HG02588 (cell line): ENCODE measurements around the gene PPA1.
"Not testable (repeated sequence)": the region's sequence is repeated elsewhere in the genome, so short reads cannot be mapped to it uniquely, and the experiment has no call there.

Experiments
- ATAC-seq: cut with Tn5 transposase; IDR thresholded peaks from one replicate; pipeline ENCODE4 v1.9.1; 2021; ENCODE audit warnings: mild to moderate bottlenecking, moderate library complexity; ENCODE audit not compliant: unreplicated experiment

The PPA1 gene

DNA sequence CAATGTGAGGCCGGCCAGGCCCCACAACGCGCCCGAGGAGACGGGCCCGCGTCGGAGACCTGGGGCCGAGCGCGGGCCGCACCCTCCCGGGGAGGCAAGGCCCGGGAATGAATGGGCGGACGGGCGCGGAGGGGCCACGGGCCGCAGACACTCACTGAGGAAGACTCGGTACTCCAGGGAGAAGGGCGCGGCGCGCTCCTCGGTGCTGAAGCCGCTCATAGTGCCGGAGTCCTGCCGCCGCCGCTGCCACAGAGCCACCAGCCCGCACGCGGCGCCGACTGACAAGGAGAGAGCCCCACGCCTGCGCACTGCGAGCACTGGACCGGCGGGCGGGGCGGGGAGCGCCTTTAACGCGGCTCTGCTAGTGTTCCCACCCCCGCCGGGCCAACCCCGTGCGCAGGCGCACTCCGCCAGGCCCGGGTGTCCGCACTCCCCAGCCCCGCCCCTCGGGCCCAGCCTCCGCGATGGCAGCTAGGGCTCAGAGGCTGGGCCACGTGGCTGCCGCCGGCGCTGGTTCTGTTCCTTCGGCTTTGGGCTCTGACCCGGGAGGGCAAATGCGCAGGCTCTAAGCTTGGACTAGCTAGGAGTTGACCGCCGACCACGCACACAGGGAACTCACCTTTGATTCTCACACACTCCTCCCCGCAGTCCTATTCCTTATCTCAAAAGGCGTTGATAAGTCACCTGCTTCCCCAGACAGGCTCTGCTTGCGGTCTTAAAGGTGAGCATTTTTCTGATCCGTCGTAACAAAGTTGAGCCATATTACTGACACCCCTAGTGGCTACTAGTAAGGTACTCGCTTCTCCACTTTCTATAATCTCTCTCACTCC lies at the start of gene PPA1:
PPA1 (minus strand) TSS at position 321 of the 830 bp plus-strand sequence; CDS start at position 219, 102 bp downstream.
- peak; percentile 87 for ATAC-seq

DNA sequence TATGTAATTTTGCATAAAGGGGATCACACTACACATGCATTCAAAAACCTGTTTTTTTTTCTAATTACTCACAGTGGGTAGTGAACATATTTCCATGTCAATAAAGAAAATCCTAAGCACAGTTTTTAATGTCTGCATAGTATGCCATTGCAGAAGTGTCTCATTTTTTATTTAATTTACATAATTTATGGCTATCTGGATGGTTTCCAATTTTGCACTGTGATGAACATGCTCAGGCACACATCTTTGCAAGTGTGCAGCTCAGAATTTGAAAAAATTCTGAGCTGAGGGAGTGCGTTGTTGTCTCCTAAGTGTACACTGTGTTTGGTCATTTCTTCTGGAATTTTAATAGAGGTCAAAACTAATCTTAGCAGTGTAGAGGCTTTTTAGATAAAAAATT lies 48.4 kb upstream of the PPA1 start:
- no peak for ATAC-seq

DNA sequence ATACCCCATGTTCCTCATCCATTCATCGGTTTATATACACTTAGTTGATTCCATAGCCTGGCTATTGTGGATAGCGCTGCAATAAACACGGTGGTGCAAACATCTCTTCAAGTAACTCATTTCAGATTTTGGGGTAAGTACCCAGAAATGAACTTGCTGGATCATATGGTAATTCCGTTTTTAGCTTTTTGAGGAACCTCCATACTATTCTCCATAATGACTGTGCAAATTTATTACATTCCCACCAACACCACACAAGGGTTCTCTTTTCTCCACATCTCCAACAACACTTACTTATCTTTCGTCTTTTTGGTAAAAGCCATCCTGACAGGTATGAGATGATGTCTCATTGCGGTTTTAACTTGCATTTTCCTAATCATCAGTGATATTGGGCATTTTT lies 46.9 kb upstream of the PPA1 start:
- ATAC-seq, result no peak

DNA sequence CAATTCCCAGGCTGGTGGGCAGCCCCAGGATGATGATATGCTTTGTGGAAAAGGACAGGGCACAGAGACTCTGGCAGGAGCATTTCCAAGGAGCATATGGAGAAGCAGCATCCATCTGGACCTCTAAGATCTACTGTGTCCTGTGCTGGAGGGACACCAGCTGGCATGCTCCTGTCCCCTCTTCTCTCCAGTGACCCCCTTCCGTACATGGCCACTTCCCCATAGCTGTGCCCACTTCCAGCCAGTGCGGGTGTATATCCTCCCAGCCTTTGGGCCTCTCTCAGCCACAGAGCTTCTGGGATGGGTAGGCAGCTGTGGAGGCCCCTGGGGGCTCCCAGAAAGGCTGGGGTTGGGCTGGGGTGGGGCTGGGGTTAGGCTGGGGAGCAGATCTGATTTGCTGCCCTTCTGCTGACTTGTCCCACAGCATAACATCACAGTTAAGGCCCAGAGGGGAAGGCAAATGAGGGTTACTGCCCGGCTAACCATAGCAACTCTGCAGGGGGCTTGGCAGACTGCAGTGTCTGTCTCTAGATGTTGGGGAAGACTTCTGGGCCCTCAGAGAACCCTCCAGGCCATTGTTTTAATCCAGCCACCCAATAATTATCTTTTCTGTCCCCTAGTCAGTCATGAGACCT lies 44.3 kb upstream of the PPA1 start:
- ATAC-seq, result no peak

DNA sequence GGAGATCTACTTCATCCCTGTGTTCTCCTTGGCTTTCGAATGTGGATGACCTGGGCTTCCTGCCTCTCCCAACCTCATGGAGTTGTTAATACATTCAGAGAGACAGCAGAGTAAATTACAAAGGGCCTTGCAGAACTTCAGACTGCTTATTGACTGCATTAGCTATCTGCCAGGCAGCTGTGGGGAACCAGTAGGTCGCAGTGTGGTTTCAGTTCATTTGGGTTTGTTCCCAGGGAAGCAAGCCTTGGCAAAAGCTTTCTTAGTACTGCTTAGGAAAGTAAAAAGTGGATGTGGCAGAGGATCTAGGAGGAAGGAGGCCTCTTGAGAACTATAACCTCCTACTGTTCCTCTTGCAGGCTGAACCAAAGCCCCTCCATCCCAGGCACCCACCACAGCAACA lies 41.4 kb upstream of the PPA1 start:
- no peak for ATAC-seq

DNA sequence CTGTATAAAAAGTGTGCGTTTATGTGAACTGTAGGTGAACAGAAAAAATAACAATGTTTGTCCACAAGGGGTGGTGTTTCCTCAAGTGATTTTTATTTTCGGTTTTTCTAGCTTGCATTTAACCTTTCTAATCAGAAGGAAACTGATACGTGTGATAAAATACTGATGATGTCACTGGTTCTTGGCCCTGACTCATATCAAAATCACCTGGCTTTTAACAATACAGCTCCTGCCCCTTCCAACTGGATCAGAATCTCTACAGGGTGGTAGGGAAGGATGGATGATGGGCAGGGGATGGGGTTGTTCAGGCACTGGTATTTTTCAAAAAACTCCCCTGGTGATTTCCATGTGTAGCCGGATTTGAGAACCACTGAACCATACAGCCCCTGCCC lies 39.7 kb upstream of the PPA1 start:
- ATAC-seq, result peak; percentile 44

DNA sequence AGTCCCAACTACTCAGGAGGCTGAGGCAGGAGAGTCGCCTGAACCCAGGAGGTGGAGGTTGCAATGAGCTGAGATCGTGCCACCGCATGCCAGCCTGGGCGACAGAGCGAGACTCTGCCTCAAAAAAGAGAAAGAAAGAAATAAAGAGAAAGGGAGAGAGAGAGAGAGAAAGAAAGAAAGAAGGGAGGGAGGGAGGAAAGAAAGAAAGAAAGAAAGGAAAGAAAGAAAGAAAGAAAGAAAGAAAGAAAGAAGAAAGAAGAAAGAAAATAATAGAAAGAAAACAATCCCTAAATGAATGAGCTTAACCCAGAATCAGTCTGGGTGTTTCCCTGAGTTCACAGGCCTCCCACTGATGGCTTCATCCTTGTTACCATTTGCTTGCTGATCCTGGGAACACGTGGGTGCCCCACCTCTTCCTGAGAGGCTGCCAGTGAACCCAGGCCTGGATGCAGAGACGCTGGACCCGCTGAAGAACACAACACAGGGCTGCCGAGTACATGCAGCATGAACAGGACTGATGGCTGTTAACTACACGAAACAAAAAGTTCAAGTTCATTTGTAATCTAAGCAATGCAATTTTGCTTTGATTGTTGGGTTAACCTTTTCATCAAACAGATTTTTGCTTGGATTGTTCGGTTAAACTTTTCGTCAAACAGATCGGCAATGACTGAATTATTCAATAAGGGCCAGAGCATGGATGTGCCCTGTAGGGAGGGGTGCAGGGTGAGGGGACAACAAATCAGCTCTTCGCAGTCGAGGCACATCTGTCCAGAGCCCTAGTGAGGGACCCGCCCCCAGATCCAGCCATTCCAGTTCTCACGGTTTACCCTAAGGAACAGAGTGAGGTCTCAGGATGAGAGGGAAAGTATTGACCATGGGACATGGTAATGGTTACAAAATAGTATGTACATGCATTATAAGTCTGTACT lies 39.0 kb upstream of the PPA1 start:
- ATAC-seq, result no peak

DNA sequence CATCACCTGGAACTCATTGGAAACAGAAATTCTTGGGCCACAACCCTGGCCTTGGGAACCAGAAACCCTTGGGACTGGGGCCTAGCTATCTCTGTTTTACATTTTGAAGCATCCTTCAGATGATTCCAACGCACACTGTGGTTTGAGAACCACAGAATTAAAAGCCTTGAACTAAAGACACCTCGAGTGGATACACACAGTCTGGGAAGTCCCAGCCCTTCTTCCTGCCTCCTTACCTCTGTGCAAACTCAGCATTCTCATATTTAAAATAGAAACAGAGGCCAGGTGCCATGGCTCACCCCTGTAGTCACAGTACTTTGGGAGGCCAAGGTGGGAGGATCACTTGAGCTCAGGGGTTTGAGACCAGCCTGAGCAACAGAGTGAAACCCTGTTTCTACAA lies 37.7 kb upstream of the PPA1 start:
- ATAC-seq, result no peak

DNA sequence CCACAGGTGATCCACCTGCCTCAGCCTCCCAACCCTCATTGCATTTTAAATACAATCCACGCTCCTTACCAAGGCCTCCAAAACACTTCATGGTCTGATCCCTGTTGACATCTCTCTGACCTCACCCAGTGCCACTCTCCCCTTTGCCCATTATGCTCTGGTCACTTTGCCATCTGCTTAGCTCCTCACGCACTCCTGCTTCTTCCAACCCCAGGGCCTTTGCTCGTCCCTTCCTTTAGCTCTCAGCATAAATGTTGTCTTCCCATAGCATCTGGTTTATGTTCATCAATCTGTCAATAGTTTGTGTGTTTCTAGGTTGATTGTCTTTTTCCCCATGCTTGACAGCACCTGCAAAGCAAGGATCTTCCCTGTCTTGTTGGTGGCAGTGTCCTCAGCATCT lies 36.5 kb upstream of the PPA1 start:
- no peak for ATAC-seq

DNA sequence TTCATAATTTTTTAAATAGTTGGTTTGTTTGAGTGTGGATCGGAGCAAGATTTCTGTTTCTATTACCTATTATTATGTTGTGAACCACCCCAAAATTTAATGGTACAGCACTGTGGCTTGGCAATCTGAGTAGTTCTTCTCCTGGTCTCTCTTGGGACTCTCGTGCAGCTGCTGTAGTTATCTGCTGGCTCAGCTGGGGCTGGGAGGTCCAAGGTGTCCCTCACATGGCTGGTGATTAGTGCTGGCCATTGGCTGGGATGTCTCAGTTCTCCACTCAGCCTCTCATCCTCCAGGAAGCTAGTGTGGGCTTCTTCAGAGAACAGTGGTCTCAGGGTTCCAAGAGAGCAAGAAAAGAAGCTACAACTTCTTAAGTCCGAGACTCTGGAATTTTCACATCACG lies 35.1 kb upstream of the PPA1 start:
- no peak for ATAC-seq

DNA sequence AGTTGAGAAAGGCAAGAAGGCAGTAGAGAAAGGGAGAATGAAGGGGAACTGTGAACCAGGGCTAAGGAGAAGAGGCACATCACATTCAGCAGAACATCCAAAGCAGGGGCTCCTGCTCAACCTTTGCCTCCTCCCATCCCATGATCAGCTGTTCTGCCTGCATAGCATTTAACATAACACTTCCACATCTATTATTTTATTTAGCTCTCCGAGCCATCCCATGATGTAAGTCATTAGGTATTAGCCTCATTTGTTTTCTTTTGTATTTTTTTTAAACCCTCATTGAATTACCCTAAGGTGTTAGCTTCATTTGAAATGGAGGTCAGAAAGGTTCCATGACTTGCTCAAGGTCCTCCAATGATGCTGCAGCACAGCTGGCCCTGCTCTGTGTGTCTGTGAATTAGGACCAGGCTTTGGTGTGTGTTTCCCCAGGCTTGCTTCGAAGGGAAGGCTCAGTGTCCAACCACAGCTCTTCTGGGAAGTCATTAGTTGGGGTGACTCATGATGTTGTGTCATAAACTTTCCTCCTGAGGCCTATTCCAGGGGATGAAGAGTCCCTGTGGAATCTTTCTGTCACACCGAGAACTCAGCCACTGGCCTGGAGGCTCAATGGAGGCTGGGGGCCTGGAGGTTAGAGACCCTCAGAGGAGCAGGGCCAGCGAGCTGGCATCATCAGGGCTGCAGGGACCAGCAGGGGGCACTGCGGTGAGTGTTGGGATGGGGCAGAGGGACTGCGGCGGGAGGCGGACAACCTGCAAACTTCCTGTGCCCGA lies 34.1 kb upstream of the PPA1 start:
- no peak for ATAC-seq

DNA sequence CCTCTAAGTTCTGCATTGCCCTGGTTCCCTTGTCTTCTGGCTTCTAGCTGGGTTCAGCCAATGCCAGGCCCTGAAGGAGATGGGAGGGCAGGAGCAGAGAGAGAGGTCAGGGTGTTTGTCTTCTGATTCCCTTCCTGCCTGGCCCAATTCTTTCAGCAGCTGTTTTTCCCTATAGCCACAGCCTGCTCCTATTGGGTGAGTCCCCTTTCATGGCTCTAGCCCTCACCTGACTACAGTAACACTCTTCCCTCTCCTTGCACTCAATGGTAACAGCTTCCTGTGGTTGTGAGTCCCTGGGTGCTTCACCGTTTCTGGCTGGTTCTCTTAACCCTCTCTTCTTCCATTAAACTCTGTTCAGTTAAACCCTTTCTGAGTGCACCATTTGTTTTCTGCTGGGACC lies 33.5 kb upstream of the PPA1 start:
- no peak for ATAC-seq

DNA sequence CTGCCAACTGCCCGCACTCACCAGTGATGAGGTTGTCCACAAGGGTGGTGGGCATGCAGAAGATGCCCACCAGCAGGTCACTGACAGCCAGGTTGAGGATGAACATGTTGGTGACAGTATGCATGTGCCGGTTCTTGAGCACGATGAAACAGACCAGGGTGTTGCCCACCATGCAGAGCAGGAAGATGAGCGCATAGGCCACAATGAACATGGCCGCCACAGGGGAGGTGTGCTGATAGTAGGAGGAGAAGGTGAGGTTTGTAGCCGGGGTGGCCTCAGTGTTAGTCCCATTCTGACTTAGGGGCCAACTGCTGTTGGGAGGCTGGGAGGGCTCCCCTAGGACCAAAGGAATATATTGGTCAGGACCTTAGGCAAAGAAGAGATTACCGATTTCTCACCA lies 32.8 kb upstream of the PPA1 start:
- no peak for ATAC-seq

DNA sequence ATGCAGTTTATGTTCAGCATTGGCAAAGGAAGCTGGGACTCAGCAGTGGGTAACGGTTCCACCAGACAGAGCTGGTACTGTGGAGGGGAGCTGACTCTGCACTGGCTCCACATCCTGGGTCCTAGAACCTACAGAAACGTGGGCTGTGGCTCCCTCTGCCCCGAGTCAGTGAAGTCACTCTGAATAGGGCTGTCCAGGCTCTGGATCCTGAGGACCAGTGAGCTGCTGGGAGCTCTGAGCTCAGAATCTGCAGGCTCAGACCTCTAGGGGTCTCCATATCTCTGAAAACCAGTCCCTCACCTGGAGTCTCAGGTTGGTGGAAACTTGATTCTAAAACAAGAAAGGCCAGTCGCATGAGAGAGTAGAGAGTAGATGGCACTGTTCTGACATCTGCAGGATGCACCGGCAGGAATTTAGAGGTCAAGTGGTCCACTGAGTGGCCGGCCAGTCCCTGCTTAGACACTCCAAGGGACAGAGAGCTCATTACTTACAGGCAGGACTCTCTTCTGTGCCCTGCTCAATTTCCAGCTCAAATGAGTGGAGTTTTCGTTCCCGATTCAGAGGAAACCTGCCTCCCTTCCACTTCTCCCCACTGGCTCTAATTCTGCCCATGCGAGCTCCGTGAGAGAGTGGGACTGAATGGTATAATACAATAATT lies 31.9 kb upstream of the PPA1 start:
- no peak for ATAC-seq

DNA sequence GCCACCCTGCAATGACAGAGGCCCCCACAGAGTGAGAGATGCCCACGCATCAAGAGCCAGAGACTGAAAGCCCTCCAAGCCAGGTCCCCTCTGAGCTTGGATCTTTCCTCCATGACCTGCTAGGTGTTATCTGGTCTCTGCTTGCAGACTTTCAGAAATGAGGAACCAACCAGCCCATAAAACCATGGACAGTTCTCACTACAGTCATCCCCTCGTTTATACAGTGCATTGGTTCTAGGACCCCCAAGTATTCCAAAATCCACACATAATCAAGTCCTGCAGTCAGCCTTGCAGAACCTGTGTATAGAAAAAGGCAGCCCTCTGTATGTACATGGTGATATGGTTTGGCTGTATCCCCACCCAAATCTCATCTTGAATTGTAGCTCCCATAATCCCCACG lies 27.5 kb upstream of the PPA1 start:
- ATAC-seq, result no peak

DNA sequence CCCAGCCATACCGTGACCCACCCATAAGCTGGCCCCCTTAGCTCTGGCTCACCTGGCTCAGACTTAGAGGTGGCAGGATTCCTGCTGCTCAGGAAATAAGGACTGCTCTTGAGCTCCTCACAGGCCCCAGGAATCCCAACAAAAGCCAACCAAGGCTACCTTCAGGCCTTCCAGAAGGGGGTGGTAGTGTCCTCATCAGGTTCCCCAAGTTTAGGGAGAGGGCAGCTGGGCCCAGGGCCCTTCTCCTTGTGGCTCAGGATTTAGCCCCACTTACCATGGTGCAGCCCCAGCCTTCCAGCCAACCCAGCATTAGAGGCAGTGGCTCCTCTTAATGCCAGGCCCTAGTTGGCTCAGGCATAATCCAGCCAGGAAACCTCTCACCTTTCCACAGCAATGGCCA lies 27.0 kb upstream of the PPA1 start:
- ATAC-seq, result no peak

DNA sequence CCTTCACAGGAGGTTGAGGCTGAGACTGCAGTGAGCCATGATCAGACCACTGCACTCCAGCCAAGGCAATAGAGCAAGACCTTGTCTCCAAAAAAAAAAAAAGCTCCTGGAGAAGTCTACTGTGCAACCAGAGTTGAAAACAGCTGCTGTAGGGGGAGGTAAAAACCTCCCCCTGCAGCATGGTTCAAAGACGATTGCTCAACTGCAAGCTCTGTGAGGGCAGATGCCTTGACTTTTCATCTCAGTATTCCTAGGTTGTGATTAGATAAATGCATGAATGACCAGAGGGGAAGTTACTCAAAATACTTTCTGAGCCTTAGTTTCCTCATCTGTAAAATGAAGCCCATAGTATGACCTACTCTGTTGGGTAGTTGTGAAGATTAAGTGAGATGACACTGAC lies 25.0 kb upstream of the PPA1 start:
- no peak for ATAC-seq

DNA sequence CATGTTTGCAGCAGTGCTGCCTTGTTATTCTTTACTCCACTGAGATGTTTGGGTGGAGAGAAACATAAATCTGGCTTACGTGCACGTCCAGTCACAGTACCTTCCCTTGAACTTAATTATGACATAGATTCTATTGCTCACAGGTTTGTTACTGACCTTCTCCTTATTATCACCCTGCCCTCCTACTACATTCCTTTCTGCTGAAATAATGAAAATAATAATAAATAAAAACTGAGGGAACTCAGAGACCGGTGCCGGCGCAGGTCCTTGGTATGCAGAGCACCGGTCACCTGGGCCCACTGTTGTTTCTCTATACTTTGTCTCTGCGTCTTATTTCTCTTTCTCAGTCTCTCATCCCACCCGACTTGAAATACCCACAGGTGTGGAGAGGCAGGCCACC lies 24.6 kb upstream of the PPA1 start:
- ATAC-seq, result not testable (repeated sequence)

DNA sequence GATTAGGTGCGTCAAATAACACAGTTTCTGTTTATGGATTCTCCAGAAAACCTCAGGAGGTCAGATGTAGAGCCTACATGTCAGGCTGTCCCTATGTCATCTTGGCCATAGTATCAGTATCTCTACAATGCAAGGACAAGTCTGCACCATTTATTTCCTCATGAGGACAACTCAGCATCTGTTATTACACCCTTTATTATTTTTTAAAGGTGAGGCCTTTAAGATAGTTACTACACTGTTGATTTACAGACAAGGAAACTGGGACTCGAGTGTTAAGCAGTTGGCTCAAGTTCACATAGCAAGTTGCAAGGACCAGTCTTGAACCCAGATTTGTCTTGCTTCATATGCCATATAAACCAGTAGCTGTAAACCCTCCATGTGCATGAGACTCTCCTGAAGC lies 23.2 kb upstream of the PPA1 start:
- no peak for ATAC-seq
